ENCODE measurements around the gene SLC38A2.

The SLC38A2 gene

DNA sequence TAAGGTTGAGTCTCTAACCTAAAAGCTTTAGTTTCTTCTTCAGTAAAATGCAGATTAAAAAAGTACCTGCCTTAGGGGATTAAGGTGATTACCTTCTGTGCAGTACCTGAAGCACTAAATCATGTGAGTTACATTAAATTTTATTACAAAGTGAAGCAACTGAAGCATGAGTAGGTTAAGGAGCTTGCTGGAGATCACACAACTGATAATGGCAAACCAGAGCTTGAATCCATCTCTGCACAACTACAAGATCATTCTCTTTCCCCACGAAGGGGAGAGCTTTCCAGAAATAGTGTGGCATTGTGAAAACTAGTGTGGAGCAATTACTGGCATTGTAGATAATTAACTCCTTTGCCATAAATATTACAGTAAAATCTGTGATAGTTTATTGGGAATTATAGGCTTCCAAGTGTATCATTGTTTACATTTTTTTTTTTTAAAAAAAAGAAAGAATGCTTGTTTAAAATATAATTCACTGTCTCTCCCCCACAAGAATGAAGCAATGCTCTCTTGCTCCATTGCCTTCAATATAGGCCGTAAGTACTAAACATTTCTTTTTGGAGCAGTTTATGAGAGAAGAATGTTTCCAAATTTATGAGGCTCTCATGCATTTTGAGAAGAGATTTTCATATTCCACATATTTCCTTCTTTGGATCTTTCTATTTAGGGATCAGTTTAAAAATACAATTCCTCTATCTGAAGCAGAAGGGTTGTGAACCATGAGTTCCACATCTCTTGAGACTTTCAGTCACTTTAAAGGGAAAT lies 20.5 kb downstream of the SLC38A2 start:
- DNase-seq (ENCODE audit: extremely low read depth, low read depth): no peak
- TF ChIP-seq, protein P1, sequence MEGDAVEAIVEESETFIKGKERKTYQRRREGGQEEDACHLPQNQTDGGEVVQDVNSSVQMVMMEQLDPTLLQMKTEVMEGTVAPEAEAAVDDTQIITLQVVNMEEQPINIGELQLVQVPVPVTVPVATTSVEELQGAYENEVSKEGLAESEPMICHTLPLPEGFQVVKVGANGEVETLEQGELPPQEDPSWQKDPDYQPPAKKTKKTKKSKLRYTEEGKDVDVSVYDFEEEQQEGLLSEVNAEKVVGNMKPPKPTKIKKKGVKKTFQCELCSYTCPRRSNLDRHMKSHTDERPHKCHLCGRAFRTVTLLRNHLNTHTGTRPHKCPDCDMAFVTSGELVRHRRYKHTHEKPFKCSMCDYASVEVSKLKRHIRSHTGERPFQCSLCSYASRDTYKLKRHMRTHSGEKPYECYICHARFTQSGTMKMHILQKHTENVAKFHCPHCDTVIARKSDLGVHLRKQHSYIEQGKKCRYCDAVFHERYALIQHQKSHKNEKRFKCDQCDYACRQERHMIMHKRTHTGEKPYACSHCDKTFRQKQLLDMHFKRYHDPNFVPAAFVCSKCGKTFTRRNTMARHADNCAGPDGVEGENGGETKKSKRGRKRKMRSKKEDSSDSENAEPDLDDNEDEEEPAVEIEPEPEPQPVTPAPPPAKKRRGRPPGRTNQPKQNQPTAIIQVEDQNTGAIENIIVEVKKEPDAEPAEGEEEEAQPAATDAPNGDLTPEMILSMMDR (IDR thresholded peaks at IDR 0.05; ENCODE audit: low read depth, low read length, missing control alignments): no peak
- no peak overlapping the region for H3K4me3 ChIP-seq (replicated peaks; ENCODE audit: low read depth, low read length)

DNA sequence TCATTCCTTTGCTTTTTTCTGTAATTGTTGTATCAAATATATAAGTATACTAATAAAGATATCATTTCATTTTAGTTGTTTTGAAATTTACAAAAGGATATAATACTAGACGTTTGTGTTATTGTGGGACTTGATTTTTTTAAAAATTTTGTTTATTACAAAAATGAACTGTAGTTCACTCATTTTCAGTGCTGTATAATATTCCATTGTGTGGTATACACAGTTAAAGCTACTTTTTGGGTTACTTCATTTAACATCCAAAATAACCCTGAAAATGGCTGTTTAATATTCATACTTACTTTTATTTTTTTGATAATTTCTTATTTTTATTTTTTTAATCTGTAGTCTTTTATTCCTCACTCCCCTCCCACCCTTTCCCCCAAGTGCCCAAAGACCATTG lies 21.4 kb downstream of the SLC38A2 start:
- TF ChIP-seq, protein P1 (IDR thresholded peaks at IDR 0.05; ENCODE audit: low read depth, low read length, missing control alignments): no peak
- no peak for DNase-seq (ENCODE audit: extremely low read depth, low read depth)
- no peak overlapping the region for H3K4me3 ChIP-seq (replicated peaks; ENCODE audit: low read depth, low read length)

DNA sequence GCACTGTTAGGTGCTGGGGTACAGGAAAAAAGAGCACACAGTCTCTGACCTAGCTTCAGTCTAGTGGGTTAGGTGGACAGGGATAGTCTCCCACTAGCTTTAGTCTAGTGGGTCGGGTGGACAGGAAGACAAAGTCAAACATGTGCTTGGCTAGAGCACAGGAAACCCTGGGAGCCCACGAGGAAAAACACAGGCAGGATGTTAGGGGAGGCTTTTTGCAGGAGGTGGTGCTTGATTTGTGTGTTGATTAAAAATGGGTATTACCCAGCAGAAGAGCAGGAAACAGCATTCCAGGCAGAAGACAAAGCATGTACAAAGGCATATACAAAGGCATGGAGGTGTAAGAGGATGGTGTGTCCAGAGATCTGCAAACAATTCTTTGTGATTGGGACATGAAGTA lies 23.3 kb downstream of the SLC38A2 start:
- TF ChIP-seq, protein P1 (IDR thresholded peaks at IDR 0.05; ENCODE audit: low read depth, low read length, missing control alignments): no peak
- no peak for DNase-seq (ENCODE audit: extremely low read depth, low read depth)

DNA sequence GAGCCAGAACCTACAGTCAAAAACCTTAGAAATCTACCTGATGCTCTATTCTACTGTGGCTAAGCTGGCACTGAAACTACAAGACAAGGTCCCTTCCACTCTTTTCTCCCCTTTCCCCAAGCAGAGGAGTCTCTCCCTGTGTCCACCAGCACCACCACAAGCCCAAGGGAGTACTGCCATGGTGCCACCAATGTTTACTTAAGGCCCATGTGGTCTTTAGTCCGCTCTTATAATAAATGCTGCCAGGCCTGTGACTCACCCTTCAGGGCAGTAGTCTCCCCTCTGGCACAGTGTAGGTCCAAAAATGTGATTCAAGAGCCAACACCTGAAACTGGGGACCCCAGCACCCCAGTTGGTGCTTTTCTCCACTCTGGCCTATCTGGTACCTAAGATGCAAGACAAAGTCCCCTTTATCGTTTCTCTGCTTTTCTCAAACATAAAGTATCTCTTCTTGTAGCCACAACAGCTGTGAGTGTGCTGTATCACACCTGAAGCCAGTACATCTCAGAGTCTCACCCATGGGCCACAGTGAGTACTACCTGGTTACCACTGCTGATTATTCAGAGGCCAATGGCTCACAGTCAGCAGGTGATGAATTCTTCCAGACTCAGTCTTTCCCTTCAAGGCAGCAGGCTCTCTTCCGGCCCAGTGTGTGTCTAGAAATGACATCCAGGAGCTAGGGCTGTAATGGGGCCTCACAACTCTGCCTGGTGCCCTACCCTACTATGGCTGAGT lies 29.3 kb downstream of the SLC38A2 start:
- no peak overlapping the region for H3K4me3 ChIP-seq (replicated peaks; ENCODE audit: low read depth, low read length)
- TF ChIP-seq, protein P1 (IDR thresholded peaks at IDR 0.05; ENCODE audit: low read depth, low read length, missing control alignments): no peak
- DNase-seq (ENCODE audit: extremely low read depth, low read depth): no peak

More for the DNA sequence above, 23.3 kb downstream of the SLC38A2 start:
- no peak overlapping the region for H3K4me3 ChIP-seq (replicated peaks; ENCODE audit: low read depth, low read length)

DNA sequence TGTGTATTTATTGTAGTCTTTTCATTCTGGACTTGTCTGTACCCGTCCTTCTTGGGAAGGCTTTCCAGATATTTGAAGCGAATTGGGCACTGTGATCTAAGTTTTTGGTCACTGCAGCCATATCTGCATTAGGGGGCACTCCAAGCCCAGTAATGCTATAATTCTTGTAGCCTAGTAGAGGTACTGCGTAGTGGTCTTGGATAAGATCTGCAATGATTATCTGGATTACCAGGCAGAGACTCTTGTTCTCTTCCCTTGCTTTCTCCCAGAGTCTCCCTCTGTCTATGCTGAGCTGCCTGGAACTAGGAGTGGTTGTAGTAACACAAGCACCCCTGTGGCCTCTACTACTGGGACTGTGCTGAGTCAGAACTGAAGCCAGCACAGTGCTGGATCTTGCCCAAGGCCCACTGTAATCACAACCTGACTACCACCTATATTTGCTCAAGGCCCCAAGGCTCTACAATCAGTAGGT lies 30.0 kb downstream of the SLC38A2 start:
- TF ChIP-seq, protein P1 (IDR thresholded peaks at IDR 0.05; ENCODE audit: low read depth, low read length, missing control alignments): peak; percentile 54
- DNase-seq (ENCODE audit: extremely low read depth, low read depth): no peak
- no peak overlapping the region for H3K4me3 ChIP-seq (replicated peaks; ENCODE audit: low read depth, low read length)

DNA sequence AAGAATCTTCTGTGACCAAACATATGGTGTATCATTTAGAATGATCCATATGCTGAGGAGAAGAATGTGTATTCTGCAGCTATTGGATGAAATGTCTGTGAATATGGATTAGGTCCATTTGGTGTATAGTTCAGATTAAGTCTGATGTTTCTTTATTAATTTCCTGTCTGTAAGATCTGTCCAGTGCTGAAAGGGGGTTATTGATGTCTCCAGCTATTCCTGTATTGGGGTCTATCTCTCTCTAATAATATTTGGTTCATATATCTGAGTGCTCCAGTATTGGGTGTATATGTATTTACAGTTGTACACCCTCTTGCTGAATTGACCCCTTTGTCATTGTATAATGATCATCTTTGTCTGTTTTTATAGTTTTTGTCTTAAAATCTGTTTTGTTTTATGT lies 33.5 kb downstream of the SLC38A2 start:
- no peak overlapping the region for H3K4me3 ChIP-seq (replicated peaks; ENCODE audit: low read depth, low read length)
- TF ChIP-seq, protein P1 (IDR thresholded peaks at IDR 0.05; ENCODE audit: low read depth, low read length, missing control alignments): no peak
- no peak for DNase-seq (ENCODE audit: extremely low read depth, low read depth)

Data from HFF-Myc (cell line).